HG03196 (cell line): ENCODE measurements around the gene CPED1.
"Not testable (repeated sequence)": the region's sequence is repeated elsewhere in the genome, so short reads cannot be mapped to it uniquely, and the experiment has no call there.

ENCODE experiments used
- ATAC-seq: cut with Tn5 transposase; IDR thresholded peaks from one replicate; pipeline ENCODE4 v1.9.1; 2021; ENCODE audit not compliant: unreplicated experiment

The CPED1 gene

GRCh38 chr7:120996333-120996987 is 7.9 kb downstream of the CPED1 start:
- ATAC-seq = no peak

DNA sequence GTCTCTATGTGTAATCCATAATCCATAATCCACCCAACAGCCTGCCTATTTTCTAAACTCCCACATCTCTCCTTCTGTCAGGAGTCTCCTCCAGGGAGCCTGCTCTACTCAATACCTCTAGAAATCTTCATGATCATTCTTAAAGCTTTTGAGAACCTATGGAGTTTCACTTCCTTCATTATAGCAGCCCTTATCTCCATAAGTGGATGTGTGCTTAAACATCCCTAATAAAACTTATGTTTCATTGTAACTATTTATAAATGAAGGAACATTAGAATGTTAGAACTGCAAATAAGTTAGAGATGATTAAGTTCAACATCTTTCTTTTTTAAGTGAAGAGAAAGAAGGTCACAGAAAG is 8.5 kb downstream of the CPED1 start:
- ATAC-seq = no peak

- no peak for ATAC-seq
These were observed 9.5 kb downstream of the CPED1 start for GRCh38 chr7:120997882-120998474.

GRCh38 chr7:120998520-120998919 is 10.0 kb downstream of the CPED1 start:
- no peak for ATAC-seq

GRCh38 chr7:120998996-120999565 is 10.6 kb downstream of the CPED1 start:
- no peak for ATAC-seq

DNA sequence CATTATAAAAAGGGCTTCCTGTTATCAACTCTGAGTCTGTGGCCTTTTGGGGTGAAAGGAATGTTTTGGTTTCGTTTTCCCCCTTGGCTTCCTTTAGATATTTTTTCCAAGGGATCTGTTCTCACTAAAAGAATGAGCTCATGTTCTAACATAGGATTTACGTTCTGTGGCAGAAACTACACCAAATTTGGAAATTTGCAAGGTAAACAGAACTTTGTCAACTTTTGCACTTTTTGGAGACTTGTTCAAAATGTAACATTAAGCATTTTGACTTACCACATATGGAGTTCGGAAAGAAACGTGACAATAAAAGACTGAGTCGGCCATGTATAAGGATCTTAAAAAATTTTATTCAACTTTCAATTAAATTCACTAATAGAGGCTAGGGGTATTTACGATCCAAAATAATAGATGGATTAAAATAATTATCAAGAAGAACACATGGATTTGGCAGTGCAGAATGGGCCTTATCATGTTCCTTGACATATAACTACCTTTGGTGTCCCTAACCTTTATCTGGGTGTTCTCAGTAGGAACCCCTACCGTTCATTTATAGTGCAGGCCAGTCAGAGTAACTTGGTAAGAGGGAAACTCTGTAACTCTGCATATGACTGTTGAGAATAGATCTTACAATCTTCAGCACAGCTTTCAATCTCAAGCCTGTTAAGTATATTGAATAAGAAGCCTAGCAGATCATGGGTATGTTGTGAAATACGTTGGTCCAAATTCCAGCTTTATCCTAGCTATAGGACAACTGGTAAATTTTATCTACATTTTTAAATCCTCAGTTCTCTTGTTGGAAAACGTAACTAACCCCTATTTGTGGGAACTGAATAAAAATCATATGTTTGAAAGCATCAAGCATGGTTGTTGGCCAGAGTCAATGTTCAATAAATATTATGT is 11.8 kb downstream of the CPED1 start:
- ATAC-seq = no peak

DNA sequence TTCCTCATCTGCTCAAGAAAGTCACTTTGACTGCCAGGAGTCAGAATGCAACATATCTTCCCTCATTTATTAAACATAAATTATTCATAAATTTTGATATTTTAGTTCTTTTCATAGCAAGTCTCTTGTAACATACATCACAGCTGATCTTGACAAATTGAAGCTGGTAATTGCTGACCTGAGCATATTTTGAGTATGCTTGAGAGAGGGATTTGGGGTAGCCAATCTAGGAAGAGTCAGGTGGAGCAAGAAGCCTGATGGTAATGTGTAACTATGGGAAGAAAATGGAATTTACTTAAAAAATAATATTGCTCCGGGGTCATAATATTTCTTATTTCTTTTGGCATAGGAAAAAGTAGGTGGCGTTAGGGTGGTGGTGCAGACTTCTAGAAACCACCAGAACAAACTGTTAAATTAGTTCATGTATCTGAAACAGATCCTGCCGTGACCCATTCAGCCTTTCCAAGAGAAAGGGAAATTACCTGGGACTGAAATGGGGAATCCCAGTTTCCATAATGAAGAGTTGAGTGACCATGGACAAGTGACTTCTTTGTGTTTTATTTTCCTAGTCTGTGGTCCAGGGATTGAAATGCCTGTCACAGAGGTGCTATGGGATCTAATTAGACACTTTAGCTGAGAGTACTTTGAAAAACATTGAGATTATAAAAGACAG is 12.9 kb downstream of the CPED1 start:
- ATAC-seq = no peak

- no peak for ATAC-seq
These were observed 13.7 kb downstream of the CPED1 start for GRCh38 chr7:121002048-121002756.

DNA sequence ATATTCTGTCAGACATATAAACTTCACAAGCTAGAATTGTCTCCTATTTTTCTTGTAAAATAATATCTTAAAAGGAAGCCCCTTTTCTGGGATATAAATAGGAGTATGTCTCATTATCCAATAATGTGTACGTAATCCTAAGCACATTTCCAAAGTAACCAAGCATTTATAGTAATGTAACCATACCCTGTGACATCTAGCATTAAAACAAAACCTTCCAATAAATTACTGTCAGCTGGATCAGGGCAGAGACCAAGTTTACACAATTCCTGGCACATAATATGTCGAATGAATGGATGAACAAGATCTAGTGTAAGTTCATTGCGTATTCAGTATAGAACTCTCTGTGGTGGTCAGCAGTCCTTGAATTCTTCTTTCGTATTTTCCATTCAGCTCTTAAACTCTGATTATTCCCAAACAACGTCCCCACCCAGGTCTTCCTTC is 14.3 kb downstream of the CPED1 start:
- no peak for ATAC-seq

DNA sequence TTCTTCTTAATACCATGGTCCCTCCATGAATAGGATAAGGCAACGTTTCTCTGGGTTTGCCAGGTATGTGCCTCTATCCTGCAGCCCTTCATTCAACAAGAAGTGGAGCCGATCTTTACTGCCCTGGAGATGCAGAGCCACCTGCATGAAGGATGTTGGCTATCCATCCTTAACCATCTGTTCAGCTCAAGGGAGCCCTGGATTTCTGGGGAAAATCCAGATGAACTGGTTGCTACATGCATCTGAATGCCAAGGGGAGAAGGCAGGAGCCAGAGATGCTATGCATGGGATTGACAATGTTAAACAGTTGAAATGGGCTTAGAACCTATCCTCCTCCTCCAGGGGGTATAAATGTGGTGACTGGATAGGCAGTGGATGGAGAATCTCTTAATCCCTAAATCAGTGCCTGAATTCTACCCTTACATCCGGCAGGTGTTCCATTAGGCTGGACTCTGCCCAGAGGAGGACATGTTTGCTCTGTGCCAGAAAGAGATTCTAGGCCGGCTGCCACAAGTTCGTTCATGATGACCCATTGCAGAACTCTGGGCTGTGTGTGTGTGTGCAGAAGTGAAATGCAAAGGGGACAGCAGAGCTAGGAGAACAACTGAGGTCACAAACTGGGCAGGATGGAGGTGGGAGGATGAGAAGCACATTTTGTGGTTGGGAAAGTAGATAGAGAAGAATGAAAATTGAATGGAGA is 15.6 kb downstream of the CPED1 start:
- no peak for ATAC-seq

DNA sequence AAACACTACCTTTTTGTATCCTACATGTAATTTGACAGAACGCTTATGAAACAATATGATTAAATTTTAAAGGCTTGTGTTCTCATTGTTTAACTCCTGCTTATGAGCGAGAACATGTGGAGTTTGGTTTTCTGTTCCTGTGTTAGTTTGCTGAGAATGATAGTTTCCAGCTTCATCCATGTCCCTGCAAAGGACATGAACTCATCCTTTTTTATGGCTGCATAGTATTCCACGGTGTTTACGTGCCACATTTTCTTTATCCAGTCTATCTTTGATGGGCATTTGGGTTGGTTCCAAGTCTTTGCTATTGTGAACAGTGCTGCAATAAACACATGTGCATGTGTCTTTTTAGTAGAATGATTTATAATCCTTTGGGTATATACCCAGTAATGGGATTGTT is 16.5 kb downstream of the CPED1 start:
- ATAC-seq = not testable (repeated sequence)

DNA sequence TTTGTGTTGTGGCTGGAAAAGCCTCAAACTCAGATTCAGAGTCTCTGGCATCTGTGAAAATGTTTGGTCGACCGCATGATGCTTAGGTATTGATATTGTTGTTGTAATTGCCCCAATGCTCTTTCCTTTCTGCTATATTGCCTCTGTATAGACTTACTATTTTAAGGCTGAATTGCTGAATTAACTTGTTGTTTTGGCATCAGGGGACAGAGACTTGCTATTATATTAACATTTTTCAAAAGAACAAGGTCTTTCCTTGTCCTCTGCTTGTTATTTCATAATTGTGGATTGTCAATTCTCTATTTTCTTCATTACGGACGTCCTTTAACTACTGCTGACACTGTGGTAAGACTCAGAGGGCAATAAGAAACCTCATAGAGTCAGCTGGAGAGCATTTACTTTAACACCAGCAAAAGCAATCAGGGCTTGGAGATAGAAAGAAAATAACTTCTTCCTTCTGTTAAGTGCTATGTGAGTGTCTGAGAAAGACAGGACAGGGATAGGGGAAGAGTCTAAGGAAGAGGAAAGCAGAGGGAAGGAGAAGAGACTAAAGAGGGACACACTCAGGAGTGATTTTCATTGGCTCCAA is 17.6 kb downstream of the CPED1 start:
- no peak for ATAC-seq

DNA sequence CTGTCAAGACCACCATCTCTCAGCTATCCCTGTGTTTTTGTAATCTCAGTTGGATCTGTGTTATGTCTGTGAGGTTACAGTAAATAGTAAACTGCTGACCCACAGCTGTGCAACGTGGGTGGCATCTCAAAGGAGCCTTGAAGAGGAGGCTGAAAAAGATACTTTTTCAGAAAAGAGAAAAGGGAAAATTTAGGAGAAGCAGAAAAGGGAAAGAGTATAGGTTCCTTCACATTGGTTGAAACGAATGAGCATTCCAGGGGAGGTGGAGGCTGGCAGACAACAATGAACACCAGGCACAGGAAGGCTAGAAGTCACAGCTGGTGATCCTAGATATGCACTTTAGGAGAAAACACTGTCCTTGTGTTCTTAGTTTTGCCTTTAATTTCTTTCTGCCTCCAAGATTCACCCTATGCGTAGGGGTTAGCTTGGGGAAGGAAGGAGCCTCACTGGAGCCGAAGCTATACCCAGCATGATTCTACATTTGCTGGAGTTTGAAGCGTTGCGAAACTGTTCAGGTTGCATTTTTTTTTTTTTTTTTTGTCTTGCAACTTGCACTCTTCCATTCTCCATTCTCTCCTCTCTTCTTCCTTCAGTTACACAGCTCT is 18.3 kb downstream of the CPED1 start:
- no peak for ATAC-seq

DNA sequence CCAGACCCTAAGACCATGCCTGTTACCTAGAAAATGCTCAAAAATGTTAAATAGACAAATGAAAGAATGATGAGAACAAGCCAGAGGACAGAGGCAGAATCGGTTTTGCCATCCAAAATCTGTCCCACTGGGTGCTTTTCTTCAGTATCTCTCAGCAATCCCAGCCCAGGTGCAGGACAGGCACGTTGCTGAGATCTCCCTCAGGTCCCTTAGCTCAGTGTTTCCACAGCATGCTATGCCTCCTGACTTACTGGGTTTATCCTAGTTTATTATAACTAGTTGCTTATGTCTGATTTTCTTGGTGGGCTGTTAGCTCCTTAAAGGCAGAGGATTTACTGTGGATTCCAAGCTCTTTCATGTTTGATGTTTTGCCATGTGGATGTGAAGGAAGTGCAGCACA is 20.3 kb downstream of the CPED1 start:
- no peak for ATAC-seq

DNA sequence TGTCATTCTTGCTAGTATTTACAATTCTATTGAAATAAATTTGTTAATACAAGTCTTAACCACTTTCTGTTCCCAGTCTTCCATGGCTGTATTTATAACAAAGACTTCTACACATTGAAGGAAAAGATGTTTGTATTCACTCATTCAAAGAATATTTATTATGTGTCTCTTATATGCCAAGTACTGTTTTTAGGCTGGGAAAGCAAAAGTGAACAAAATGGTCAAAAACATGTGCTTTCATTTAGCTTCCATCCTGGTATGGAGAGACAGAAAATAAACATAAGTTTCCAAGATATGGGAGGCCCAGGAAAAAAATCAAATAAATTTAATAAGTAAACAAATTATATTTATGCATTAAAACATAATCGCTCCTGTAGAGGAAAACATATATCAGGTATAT is 22.9 kb downstream of the CPED1 start:
- no peak for ATAC-seq

GRCh38 chr7:121012170-121012874 is 23.8 kb downstream of the CPED1 start:
- ATAC-seq = no peak

GRCh38 chr7:121012919-121013318 is 24.4 kb downstream of the CPED1 start:
- ATAC-seq = no peak

DNA sequence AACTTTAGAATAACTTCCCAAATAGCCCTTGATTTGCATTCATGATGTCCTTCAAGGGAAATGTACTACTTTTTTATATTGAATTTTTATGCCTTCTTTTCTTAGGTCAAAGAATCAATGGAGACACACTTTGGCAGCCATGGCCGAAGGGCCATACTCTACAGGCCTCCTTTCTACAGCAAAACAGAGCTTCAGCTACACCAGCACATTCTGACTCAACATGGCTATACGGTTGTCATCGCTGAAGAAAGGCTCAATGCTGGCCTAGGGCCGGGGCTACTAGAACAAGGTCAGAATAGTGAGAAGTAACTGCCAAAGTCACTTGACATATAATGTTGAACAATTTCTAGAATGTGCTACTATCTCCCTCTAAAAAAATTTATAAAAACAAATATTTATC is 27.0 kb downstream of the CPED1 start:
- no peak for ATAC-seq

- ATAC-seq = no peak
These were observed 28.5 kb downstream of the CPED1 start for GRCh38 chr7:121016966-121017365.
